OCI-LY1 (cell line): ENCODE data around the gene BTNL9.

Experiments
- EZH2 ChIP-seq: fragments of 200-600 bp; sonication (generic), shearing (Covaris generic); IDR thresholded peaks from 2 replicates; pipeline ENCODE4 v1.8.0; 2017; ENCODE audit warnings: borderline replicate concordance, mixed run types, mild to moderate bottlenecking, antibody characterized with exemption, low read length, moderate library complexity, mixed read lengths
- TF ChIP-seq, protein P1 (sequence below): fragments of 200-600 bp; sonication (generic), shearing (Covaris generic); IDR thresholded peaks from 2 replicates; pipeline ENCODE4 v1.5.1; 2017; ENCODE audit warnings: mild to moderate bottlenecking, antibody characterized with exemption, low read length, moderate library complexity, mixed read lengths

GRCh38 chr5:181047288-181047687 is 7.2 kb downstream of the BTNL9 start:
- TF ChIP-seq, protein P1, sequence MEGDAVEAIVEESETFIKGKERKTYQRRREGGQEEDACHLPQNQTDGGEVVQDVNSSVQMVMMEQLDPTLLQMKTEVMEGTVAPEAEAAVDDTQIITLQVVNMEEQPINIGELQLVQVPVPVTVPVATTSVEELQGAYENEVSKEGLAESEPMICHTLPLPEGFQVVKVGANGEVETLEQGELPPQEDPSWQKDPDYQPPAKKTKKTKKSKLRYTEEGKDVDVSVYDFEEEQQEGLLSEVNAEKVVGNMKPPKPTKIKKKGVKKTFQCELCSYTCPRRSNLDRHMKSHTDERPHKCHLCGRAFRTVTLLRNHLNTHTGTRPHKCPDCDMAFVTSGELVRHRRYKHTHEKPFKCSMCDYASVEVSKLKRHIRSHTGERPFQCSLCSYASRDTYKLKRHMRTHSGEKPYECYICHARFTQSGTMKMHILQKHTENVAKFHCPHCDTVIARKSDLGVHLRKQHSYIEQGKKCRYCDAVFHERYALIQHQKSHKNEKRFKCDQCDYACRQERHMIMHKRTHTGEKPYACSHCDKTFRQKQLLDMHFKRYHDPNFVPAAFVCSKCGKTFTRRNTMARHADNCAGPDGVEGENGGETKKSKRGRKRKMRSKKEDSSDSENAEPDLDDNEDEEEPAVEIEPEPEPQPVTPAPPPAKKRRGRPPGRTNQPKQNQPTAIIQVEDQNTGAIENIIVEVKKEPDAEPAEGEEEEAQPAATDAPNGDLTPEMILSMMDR: no peak
- TF ChIP-seq EZH2: no peak
